ENCODE results near the gene CTU2. TPM values are rescaled to one million over a fixed set of nuclear protein-coding genes. Genes with fewer than 3 reads are reported as not detected.

The CTU2 gene
- polyA plus RNA-seq, 1 donor from 2014 or later, result 26.3 TPM

DNA sequence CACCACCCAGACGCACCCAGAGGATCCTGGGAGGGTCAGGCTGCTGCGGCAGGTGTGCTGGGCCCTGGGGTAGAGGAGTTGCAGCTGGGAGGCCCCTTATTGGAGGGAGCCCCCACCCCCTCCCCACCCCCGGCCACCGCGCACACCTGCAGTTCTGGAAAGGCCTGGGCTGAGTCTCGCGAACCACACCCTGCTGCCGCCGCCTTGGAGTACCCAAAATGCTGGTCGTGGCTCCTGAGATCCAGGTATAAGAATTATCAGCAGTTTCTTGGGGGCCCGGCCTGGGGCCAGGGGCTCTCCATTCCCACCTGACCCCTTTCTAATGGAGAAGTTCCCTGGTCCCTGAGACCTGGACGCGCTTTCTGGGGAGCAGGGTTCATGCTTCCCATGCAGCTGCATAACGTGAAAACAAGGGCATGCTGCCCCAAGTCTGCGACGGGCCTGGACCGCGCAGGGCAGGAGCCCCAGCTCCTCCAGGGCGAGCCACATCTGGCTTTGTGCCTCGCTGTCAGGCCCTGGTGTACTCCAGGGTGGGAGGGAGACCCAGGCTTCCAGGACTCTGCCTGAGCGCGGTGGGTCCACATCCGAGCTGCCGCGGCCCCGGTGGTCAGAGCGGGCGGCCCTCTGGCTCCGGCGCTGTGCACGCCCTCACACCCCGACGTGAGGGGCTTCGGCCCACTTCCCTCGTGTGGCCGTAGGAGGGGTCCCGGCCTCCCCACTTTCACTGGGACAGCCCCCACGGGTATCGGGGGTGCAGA, 12.7 kb upstream of the CTU2 start:
- Histone ChIP-seq H3K9ac (ENCODE audit: low read length) (no peak overlapping the region), H3K27me3 (ENCODE audit: insufficient read depth, low read depth, low read length) (peaks cover 2% of the 10 kb centered on the region), H3K36me3 (ENCODE audit: insufficient read depth, low read length) (no peaks in the 10 kb centered on the region), H2AFZ (ENCODE audit: low read depth, low read length) (no peak overlapping the region), H4K20me1 (ENCODE audit: insufficient read depth) (no peaks in the 10 kb centered on the region), H3K79me2 (replicated peaks; ENCODE audit: insufficient read depth, low read length) (no peaks in the 10 kb centered on the region), H3F3A (ENCODE audit: insufficient read depth, low read length, poor library complexity, severe bottlenecking) (no peaks in the 10 kb centered on the region), H3K4me2 (ENCODE audit: low read length) (no peak overlapping the region), H3K27ac (ENCODE audit: low read length) (no peak overlapping the region), H3K4me3 (ENCODE audit: low read length) (no peak overlapping the region), H3K9me2 (ENCODE audit: insufficient read depth, low read length) (no peaks in the 10 kb centered on the region), H3K9me3 (ENCODE audit: low read length) (no peaks in the 10 kb centered on the region)
- TF ChIP-seq, protein P1, sequence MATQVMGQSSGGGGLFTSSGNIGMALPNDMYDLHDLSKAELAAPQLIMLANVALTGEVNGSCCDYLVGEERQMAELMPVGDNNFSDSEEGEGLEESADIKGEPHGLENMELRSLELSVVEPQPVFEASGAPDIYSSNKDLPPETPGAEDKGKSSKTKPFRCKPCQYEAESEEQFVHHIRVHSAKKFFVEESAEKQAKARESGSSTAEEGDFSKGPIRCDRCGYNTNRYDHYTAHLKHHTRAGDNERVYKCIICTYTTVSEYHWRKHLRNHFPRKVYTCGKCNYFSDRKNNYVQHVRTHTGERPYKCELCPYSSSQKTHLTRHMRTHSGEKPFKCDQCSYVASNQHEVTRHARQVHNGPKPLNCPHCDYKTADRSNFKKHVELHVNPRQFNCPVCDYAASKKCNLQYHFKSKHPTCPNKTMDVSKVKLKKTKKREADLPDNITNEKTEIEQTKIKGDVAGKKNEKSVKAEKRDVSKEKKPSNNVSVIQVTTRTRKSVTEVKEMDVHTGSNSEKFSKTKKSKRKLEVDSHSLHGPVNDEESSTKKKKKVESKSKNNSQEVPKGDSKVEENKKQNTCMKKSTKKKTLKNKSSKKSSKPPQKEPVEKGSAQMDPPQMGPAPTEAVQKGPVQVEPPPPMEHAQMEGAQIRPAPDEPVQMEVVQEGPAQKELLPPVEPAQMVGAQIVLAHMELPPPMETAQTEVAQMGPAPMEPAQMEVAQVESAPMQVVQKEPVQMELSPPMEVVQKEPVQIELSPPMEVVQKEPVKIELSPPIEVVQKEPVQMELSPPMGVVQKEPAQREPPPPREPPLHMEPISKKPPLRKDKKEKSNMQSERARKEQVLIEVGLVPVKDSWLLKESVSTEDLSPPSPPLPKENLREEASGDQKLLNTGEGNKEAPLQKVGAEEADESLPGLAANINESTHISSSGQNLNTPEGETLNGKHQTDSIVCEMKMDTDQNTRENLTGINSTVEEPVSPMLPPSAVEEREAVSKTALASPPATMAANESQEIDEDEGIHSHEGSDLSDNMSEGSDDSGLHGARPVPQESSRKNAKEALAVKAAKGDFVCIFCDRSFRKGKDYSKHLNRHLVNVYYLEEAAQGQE (IDR thresholded peaks at IDR 0.05; ENCODE audit: borderline replicate concordance), result no peak
- TF ChIP-seq EP300 (conservative IDR thresholded peaks at IDR 0.05; ENCODE audit: poor library complexity, severe bottlenecking), result no peak
- TF ChIP-seq SMC3 (conservative IDR thresholded peaks at IDR 0.05; ENCODE audit: poor library complexity), result no peak

DNA sequence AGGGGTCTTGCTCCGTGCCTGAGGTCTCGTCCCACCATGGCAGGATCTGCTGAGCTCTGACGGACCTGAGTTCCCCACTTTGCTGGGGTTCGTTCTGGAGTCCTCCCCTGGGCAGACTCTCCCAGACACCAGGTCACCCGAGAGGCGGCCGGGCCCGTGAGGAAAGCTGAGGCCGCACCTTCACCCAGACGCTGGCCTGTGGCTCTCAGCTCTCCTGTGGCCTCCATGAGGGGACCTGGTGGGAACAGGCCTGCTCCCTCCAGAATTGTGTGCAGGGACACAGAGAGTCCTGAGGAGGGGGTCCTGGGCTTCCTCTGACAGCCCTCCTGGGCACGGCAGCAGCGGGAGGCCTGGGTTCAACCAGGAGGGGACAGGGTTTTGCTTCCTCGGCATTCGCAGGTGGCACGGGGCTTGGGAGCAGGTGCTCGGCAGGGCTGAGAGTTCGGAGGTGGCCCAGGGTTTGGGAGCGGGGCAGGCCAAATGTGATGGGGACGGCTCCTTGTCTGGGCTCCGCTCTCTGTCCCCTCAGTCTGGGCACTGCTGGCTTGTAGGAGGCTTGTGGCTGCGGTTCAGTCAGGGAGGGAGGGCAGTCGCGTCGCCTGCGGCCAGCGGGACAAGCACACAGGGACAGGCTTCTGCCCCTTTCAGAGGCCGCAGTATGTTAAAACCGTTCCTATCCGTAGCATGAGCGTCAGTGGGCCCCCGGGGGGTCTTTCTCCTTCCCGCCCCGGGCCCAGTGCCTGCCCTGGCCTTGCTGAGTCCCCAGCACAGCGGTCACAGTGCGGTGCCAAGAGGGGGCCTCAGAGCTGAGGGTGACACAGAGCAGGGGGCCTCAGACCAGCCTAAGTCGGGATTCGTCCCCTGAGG, 11.8 kb upstream of the CTU2 start:
- H3K27me3 ChIP-seq (ENCODE audit: insufficient read depth, low read depth, low read length), result no peaks in the 10 kb centered on the region
- H3K9me2 ChIP-seq (ENCODE audit: insufficient read depth, low read length), result no peaks in the 10 kb centered on the region
- no peak overlapping the region for H3K4me3 ChIP-seq (ENCODE audit: low read length)
- TF ChIP-seq SMC3 (conservative IDR thresholded peaks at IDR 0.05; ENCODE audit: poor library complexity) (no peak), POLR2AphosphoS5 (IDR thresholded peaks at IDR 0.05) (no peak), EP300 (conservative IDR thresholded peaks at IDR 0.05; ENCODE audit: poor library complexity, severe bottlenecking) (no peak), EZH2 (IDR thresholded peaks at IDR 0.05; ENCODE audit: borderline replicate concordance, insufficient read depth, low read length, poor library complexity, severe bottlenecking) (no peak)
- no peak overlapping the region for H3K9ac ChIP-seq (ENCODE audit: low read length)
- H3K9me3 ChIP-seq (ENCODE audit: low read length), result no peaks in the 10 kb centered on the region
- no peak overlapping the region for H2AFZ ChIP-seq (ENCODE audit: low read depth, low read length)
- no peaks in the 10 kb centered on the region for H3F3A ChIP-seq (ENCODE audit: insufficient read depth, low read length, poor library complexity, severe bottlenecking)
- no peaks in the 10 kb centered on the region for H3K36me3 ChIP-seq (ENCODE audit: insufficient read depth, low read length)
- H3K79me2 ChIP-seq (replicated peaks; ENCODE audit: insufficient read depth, low read length), result no peaks in the 10 kb centered on the region
- no peaks in the 10 kb centered on the region for H4K20me1 ChIP-seq (ENCODE audit: insufficient read depth)
- no peak overlapping the region for H3K27ac ChIP-seq (ENCODE audit: low read length)
- no peak overlapping the region for H3K4me2 ChIP-seq (ENCODE audit: low read length)

DNA sequence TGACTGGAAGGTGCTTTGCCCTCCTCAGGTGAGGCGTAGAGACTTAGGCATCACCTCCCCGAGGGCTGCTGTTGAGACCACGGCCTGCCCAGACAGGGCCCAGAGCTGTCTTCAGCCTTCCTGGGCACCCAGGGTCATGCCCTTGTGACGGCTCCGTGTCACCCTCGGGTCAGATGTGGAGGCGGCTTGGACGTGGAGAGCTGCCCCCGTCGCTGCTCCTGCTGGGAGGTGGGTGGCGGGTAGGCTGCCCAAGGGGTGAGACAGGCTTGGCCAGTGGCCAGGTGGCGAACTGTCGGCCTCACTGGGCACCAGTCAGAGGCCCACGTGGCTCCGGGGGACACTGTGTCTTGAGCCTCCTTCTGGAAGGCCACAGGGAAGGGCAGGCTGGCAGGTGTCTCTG, 11.1 kb upstream of the CTU2 start:
- H3K27ac ChIP-seq (ENCODE audit: low read length), result no peak overlapping the region
- no peaks in the 10 kb centered on the region for H3K36me3 ChIP-seq (ENCODE audit: insufficient read depth, low read length)
- no peaks in the 10 kb centered on the region for H3K9me3 ChIP-seq (ENCODE audit: low read length)
- H3K4me2 ChIP-seq (ENCODE audit: low read length), result no peak overlapping the region
- no peak overlapping the region for H3K4me3 ChIP-seq (ENCODE audit: low read length)
- no peaks in the 10 kb centered on the region for H3K9me2 ChIP-seq (ENCODE audit: insufficient read depth, low read length)
- H2AFZ ChIP-seq (ENCODE audit: low read depth, low read length), result no peak overlapping the region
- H3F3A ChIP-seq (ENCODE audit: insufficient read depth, low read length, poor library complexity, severe bottlenecking), result no peaks in the 10 kb centered on the region
- H3K27me3 ChIP-seq (ENCODE audit: insufficient read depth, low read depth, low read length), result no peaks in the 10 kb centered on the region
- TF ChIP-seq RAD21 (conservative IDR thresholded peaks at IDR 0.05) (no peak), EZH2 (IDR thresholded peaks at IDR 0.05; ENCODE audit: borderline replicate concordance, insufficient read depth, low read length, poor library complexity, severe bottlenecking) (no peak), SMC3 (conservative IDR thresholded peaks at IDR 0.05; ENCODE audit: poor library complexity) (no peak), MXI1 (conservative IDR thresholded peaks at IDR 0.05; ENCODE audit: poor library complexity, severe bottlenecking) (no peak), POLR2AphosphoS5 (IDR thresholded peaks at IDR 0.05) (no peak), TAF1 (IDR thresholded peaks at IDR 0.05; ENCODE audit: low read depth) (no peak), EP300 (conservative IDR thresholded peaks at IDR 0.05; ENCODE audit: poor library complexity, severe bottlenecking) (no peak)
- TF ChIP-seq, protein P2, sequence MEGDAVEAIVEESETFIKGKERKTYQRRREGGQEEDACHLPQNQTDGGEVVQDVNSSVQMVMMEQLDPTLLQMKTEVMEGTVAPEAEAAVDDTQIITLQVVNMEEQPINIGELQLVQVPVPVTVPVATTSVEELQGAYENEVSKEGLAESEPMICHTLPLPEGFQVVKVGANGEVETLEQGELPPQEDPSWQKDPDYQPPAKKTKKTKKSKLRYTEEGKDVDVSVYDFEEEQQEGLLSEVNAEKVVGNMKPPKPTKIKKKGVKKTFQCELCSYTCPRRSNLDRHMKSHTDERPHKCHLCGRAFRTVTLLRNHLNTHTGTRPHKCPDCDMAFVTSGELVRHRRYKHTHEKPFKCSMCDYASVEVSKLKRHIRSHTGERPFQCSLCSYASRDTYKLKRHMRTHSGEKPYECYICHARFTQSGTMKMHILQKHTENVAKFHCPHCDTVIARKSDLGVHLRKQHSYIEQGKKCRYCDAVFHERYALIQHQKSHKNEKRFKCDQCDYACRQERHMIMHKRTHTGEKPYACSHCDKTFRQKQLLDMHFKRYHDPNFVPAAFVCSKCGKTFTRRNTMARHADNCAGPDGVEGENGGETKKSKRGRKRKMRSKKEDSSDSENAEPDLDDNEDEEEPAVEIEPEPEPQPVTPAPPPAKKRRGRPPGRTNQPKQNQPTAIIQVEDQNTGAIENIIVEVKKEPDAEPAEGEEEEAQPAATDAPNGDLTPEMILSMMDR (IDR thresholded peaks at IDR 0.05; ENCODE audit: poor library complexity, severe bottlenecking), result no peak
- TF ChIP-seq, protein P1 (IDR thresholded peaks at IDR 0.05; ENCODE audit: borderline replicate concordance), result no peak
- no peaks in the 10 kb centered on the region for H4K20me1 ChIP-seq (ENCODE audit: insufficient read depth)
- H3K79me2 ChIP-seq (replicated peaks; ENCODE audit: insufficient read depth, low read length), result no peaks in the 10 kb centered on the region
- H3K9ac ChIP-seq (ENCODE audit: low read length), result no peak overlapping the region

Data from neural cell (in vitro differentiated cells).